ENCODE measurements around the gene RAB11FIP3. TPM values are rescaled to one million over a fixed set of nuclear protein-coding genes. Genes with fewer than 3 reads are reported as not detected.
A peak's percentile ranks its signal among the peaks of the same experiment; 100 is the strongest.

The RAB11FIP3 gene
- total and polyA plus RNA-seq, 2 of the 13 experiments (the other 11 are each of a cell fraction or from before 2014, with no cell fraction given) = 34.3 to 57.6 TPM

- 0 out of 2 replicates have a peak, but pooled peaks have one; percentile 29 for TF ChIP-seq PCBP1 (IDR thresholded peaks at IDR 0.05; ENCODE audit: borderline replicate concordance, low read depth, low read length)
- no peak for TF ChIP-seq FOXA3 (CRISPR knock-in tag; IDR thresholded peaks at IDR 0.05)
- TF ChIP-seq PREB (CRISPR knock-in tag; IDR thresholded peaks at IDR 0.05) = no peak
- peak; percentile 18 for TF ChIP-seq AGO2 (optimal IDR thresholded peaks at IDR 0.05; ENCODE audit: low read depth, low read length)
- TF ChIP-seq, protein P1, sequence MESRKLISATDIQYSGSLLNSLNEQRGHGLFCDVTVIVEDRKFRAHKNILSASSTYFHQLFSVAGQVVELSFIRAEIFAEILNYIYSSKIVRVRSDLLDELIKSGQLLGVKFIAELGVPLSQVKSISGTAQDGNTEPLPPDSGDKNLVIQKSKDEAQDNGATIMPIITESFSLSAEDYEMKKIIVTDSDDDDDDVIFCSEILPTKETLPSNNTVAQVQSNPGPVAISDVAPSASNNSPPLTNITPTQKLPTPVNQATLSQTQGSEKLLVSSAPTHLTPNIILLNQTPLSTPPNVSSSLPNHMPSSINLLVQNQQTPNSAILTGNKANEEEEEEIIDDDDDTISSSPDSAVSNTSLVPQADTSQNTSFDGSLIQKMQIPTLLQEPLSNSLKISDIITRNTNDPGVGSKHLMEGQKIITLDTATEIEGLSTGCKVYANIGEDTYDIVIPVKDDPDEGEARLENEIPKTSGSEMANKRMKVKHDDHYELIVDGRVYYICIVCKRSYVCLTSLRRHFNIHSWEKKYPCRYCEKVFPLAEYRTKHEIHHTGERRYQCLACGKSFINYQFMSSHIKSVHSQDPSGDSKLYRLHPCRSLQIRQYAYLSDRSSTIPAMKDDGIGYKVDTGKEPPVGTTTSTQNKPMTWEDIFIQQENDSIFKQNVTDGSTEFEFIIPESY (CRISPR knock-in tag; IDR thresholded peaks at IDR 0.05) = peak; percentile 92
Measured at GRCh38 chr16:383326-384051, 42.0 kb upstream of the RAB11FIP3 start (continued).

DNA sequence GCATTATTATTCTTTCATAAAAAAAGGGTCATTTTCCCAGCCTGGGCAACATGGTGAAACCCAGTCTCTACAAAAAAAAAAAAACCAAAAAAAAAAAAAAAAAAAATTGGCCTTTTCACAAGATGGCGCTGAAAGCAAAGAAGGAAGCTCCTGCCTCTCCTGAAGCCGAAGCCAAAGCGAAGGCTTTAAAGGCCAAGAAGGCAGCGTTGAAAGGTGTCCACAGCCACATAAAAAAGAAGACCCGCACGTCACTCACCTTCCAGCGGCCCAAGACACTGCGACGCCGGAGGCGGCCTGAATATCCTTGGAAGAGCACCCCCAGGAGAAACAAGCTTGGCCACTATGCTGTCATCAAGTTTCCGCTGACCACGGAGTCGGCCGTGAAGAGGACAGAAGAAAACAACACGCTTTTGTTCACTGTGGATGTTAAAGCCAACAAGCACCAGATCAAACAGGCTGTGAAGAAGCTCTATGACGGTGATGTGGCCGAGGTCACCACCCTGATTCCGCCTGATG lies 38.8 kb upstream of the RAB11FIP3 start:
- no peak overlapping the region for H3K27ac ChIP-seq (ENCODE audit: extremely low read length, insufficient read depth, low read length)
- no peak overlapping the region for H3K4me3 ChIP-seq (replicated peaks in 1 of 3; ENCODE audit: insufficient read depth in 1 of 3, low read depth in 2 of 3, low read length in 3 of 3)
- ATAC-seq (no peak), DNase-seq (ENCODE audit: low spot score) (no peak), FAIRE-seq (no peak)
- intact Hi-C loops (cut with micrococcal nuclease; ENCODE audit: unreplicated experiment) (no loop called here), in situ Hi-C loops (cut with HindIII; ENCODE audit: extremely low pct_ligation_motif_present, low pct_unique_long_range_greater_than_20kb) (no loop called here)
- no peak overlapping the region for H2AFZ ChIP-seq (ENCODE audit: low read length)
- CTCF ChIA-PET (ENCODE audit: low intra/inter-chr PET ratio, low total read pairs) = no interaction called here
- H3K79me2 ChIP-seq (ENCODE audit: insufficient read depth, low read length) = no peaks in the 10 kb centered on the region
- no peak overlapping the region for H3K4me2 ChIP-seq (ENCODE audit: low read depth, low read length)
- 95% methylated on average over 19 of the region's 19 CpGs for WGBS (ENCODE audit: low lambda C conversion rate)
- H3K4me1 ChIP-seq (ENCODE audit: insufficient read depth, low read length) = peaks cover 21% of the 10 kb centered on the region
- POLR2A ChIA-PET = no interaction called here
- no TSS peak for BruUV-seq (replicated peaks)
- H3K36me3 ChIP-seq (replicated peaks in 1 of 2; ENCODE audit: control insufficient read depth in 1 of 2, insufficient read depth in 2 of 2, low read length in 2 of 2) = no peaks in the 10 kb centered on the region
- no peak overlapping the region for H3K9ac ChIP-seq (ENCODE audit: insufficient read depth, low read depth, low read length)
- no peaks in the 10 kb centered on the region for H3K9me3 ChIP-seq (ENCODE audit: low read length)
- H3K27me3 ChIP-seq (ENCODE audit: control insufficient read depth in 1 of 2, insufficient read depth in 2 of 2, low read length in 2 of 2) = no peaks in the 10 kb centered on the region
- no peaks in the 10 kb centered on the region for H4K20me1 ChIP-seq (ENCODE audit: insufficient read depth, low read length)
- TF ChIP-seq ZNF558 (CRISPR knock-in tag; IDR thresholded peaks at IDR 0.05; ENCODE audit: borderline replicate concordance) = no peak
- TF ChIP-seq NFKB2 (CRISPR knock-in tag; IDR thresholded peaks at IDR 0.05; ENCODE audit: borderline replicate concordance) = no peak
- TF ChIP-seq EZH2 (conservative IDR thresholded peaks at IDR 0.05; ENCODE audit: low read depth, low read length) = no peak
- TF ChIP-seq ZNF362 (CRISPR knock-in tag; IDR thresholded peaks at IDR 0.05; ENCODE audit: borderline replicate concordance) = peak; percentile 87
- TF ChIP-seq RNF2 (conservative IDR thresholded peaks at IDR 0.05; ENCODE audit: low read depth) = no peak
- TF ChIP-seq STAG1 (CRISPR knock-in tag; IDR thresholded peaks at IDR 0.05) = peak; percentile 30
- no peak for TF ChIP-seq PAXIP1 (CRISPR knock-in tag; conservative IDR thresholded peaks at IDR 0.05)
